ENCODE results near the gene CLIP2.
"Not testable (repeated sequence)": the region's sequence is repeated elsewhere in the genome, so short reads cannot be mapped to it uniquely, and the experiment has no call there.

Gene CLIP2

DNA sequence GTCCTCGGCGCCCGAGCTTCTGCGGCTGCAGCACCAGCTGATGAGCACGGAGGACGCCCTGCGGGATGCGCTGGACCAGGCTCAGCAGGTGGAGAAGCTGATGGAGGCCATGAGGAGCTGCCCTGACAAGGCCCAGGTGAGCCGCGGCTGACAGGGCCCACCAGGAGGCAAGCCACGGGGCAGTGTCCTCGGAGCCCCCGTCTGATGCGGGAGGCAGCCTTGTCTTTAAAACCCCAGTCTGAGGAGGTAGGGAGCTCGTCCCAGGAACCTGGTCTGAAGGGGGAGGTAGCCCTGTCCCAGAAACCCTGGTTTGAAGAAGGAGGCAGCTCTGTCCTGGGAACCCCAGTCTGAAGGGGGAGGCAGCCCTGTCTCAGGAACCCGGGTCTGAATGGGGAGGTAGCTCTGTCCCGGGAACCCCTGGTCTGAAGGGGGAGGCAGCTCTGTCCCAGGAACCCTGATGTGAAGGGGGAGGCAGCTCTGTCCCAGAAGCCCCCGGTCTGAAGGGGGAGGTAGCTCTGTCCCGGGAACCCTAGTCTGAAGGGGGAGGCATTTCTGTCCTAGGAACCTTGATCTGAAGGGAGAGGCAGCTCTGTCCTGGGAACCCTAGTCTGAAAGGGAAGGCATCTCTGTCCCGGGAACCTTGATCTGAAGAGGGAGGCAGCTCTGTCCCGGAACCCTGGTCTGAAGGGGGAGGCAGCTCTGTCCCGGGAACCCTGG is 111.4 kb downstream of the CLIP2 start:
- TF ChIP-seq CTCF (IDR thresholded peaks at IDR 0.05; ENCODE audit: control extremely low read depth, extremely low read depth, low read depth, missing control alignments), result no peak
- ChIA-PET CTCF (interaction anchor here (0.6 to 7.2 kb wide), 60 partner anchors 10 to 1362 kb away, joined by 3 to 197 read pairs (median 4); partner anchors contain the start of genes CLIP2, EIF4H, LAT2 and LIMK1), POLR2A (interaction anchor here (0.6 to 1.5 kb wide), 4 partner anchors 155 to 223 kb away, joined by 3 to 5 read pairs (median 4); no protein-coding TSS in a partner anchor)
- DNase-seq (ENCODE audit: extremely low spot score), result no peak

GRCh38 chr7:74401137-74401859 is 112.1 kb downstream of the CLIP2 start:
- peak; percentile 90 for TF ChIP-seq CTCF (IDR thresholded peaks at IDR 0.05; ENCODE audit: control extremely low read depth, extremely low read depth, low read depth, missing control alignments)
- CTCF ChIA-PET, result interaction anchor here (0.6 to 7.2 kb wide), 67 partner anchors 10 to 1362 kb away, joined by 3 to 197 read pairs (median 4); partner anchors contain the start of genes CLIP2, EIF4H, LAT2 and LIMK1
- DNase-seq (ENCODE audit: extremely low spot score), result peak; percentile 82
- POLR2A ChIA-PET, result interaction anchor here (0.6 to 1.5 kb wide), 3 partner anchors 156 to 223 kb away, joined by 3 to 5 read pairs (median 4); no protein-coding TSS in a partner anchor

DNA sequence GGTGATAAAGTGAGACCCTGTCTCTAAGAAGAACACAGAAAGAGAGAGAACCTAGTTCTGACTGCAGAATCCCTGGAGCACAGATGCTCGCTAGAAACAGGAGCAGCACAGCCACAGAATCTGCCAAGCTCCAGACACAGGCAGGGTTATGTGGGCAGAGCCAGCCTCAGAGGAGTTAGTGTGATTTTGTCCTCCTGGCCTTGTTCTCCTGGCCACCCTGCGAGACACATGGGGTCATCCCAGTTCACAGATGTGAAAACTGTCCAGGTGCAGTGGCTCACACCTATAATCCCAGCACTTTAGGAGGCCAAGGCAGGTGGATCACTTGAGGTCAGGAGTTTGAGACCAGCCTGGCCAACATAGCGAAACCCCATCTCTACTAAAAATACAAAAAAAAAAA is 113.5 kb downstream of the CLIP2 start:
- POLR2A ChIA-PET; DNase-seq (ENCODE audit: extremely low spot score): not testable (repeated sequence)
- CTCF ChIA-PET, result interaction anchor here (1.2 to 7.2 kb wide), 10 partner anchors 9 to 817 kb away, joined by 3 to 197 read pairs (median 10); partner anchors contain the start of genes EIF4H and LAT2

DNA sequence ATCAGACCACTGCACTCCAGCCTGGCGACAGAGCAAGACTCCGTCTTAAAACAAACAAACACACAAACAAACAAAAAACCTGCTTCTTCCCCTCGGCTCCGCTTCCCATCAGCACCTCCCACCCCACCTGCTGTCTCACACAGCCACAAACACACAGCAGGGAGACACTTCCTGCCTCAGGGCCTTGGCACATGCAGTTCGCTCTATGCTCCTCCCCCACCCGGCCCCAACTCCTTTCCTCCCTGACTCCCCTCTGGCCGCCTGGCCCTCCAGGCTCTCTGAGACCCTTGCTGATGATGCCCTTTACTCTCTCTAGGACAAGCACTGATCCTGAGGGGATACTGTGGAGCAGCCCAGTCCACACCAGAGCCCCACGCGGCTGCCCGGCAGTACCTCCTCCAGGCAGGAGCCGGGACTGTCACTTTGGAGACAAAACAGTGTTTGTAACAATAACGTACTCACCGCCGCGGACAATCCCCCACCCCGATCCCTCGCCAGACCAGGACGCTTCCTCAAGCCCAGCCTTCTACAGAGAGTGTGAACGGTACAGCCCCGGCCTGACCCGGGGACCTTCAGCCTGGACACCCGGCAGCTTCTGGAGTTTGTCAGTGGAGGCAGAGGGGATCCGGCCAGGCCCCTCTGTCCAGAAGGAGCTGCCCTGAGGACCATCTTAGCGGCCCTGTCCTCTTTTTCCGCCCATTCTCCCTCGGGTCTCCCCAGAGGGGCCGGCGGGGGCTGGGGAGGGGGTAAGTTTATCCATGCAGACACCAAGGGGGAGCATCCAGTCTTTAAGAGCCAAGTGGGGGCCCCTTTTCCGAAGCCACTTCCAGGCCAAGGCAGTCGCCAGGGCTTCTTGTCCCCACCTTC is 114.5 kb downstream of the CLIP2 start:
- CTCF ChIA-PET, result interaction anchor here (1.1 to 7.2 kb wide), 5 partner anchors 13 to 336 kb away, joined by 3 to 197 read pairs (median 65); partner anchors contain the start of gene LAT2
- POLR2A ChIA-PET, result interaction anchor here (0.5 kb wide), 1 partner anchor 206 kb away, joined by 3 read pairs; no protein-coding TSS in a partner anchor
- TF ChIP-seq CTCF (IDR thresholded peaks at IDR 0.05; ENCODE audit: control extremely low read depth, extremely low read depth, low read depth, missing control alignments), result no peak
- no peak for DNase-seq (ENCODE audit: extremely low spot score)

DNA sequence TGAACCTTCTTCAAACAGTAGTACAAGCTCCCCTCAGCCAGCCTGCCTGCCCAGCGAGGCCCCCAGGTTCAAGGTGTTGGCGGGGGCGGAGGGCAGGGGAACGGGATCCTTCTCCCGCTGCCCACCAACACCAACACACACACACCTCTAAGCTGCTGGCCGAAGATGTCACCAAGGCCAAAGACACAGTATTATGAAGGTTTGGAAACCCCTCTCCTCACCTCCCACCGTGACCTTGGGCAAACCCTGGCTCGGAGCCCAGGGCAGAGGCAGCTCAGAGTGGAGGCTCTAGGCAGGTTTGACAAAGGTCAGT is 115.1 kb downstream of the CLIP2 start:
- ChIA-PET CTCF (interaction anchor here (1.1 to 7.2 kb wide), 4 partner anchors 17 to 337 kb away, joined by 3 to 197 read pairs (median 52); partner anchors contain the start of gene LAT2), POLR2A (interaction anchor here (0.5 kb wide), 1 partner anchor 206 kb away, joined by 3 read pairs; no protein-coding TSS in a partner anchor)
- no peak for DNase-seq (ENCODE audit: extremely low spot score)

More for the DNA sequence above, 115.1 kb downstream of the CLIP2 start:
- TF ChIP-seq CTCF (IDR thresholded peaks at IDR 0.05; ENCODE audit: control extremely low read depth, extremely low read depth, low read depth, missing control alignments), result no peak

Data from GM10248 (cell line).